GM18498 (cell line): ENCODE data around the gene TAPT1.
"Not testable (repeated sequence)": the region's sequence is repeated elsewhere in the genome, so short reads cannot be mapped to it uniquely, and the experiment has no call there.

ENCODE experiments used
- ATAC-seq: cut with Tn5 transposase; IDR thresholded peaks from one replicate; pipeline ENCODE4 v1.9.1; 2021; ENCODE audit warnings: mild to moderate bottlenecking, moderate library complexity; ENCODE audit not compliant: unreplicated experiment

The TAPT1 gene

GRCh38 chr4:16186986-16187385 lies 39.3 kb downstream of the TAPT1 start:
- no peak for ATAC-seq

- no peak for ATAC-seq
These were observed 42.7 kb downstream of the TAPT1 start for GRCh38 chr4:16183604-16184003.

DNA sequence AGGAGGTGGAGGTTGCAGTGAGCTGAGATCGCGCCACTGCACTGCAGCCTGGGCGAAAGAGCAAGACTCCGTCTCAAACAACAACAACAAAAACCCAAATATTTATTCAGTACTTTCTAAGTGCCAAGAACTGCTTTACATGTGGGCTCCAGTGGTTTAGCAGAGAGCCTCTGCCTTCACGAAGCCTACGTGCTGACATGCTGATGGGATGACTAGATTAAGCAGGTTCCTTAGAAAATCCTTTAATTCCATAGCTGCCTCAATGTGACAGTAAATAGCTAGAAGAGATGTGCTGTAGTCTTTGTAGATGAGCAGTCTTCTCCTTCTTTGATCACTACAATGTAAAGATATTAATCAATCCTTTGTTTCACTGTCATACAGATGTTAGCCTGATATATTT lies 49.6 kb downstream of the TAPT1 start:
- ATAC-seq, result no peak

GRCh38 chr4:16171831-16172230 lies 54.4 kb downstream of the TAPT1 start:
- ATAC-seq, result no peak

DNA sequence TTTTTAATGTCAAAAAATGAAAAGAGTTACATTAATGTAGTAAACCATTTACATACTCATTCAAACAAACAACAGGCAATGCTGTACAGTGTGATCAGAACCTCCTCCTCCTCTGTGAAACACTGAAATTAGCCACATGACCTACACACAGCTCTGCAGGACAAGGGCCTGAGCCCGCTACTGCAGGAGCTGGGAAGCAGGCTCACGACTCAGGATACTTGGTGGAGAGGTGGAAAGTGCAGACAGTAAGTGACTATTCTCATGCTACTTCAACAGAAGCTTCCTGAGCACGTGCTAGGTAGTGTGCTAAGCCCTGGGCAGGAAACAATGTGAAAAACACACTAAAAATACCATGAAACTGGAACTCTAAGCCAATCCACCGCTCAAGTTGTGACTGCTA lies 56.8 kb downstream of the TAPT1 start:
- ATAC-seq, result no peak

DNA sequence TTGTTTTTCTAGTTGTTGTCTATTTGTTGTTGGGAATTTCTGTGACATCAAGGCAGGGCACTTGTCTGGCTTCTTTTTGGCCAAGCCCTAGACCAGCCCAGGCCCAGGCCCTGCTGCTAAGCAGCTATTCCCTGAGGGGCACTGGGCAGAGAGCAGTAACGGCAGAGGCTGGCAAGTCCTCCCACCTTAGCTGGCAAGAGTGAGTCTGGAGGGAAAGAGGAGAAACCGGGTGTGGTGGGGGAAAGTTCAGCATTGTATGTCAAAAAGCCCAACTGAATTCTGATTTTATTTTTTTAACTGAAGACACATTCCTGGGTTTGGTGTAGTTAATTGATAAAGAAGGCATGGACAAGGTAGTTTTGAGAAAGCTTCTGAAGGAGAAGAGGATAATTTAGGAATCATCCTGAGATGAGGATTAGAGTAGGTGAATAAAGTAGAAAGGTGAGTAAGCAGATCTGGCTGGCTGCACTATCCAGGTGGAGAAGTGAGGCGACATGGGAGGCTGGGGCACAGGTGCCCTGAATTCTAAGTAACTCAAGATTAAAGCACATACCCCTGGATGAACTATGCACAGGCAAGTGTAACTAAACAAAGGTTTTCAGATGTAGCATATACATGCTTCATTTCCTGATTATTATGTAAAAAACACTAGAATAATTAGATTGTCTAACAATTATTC lies 57.4 kb downstream of the TAPT1 start:
- no peak for ATAC-seq

- no peak for ATAC-seq
These were observed 58.1 kb downstream of the TAPT1 start for GRCh38 chr4:16168144-16168543.

DNA sequence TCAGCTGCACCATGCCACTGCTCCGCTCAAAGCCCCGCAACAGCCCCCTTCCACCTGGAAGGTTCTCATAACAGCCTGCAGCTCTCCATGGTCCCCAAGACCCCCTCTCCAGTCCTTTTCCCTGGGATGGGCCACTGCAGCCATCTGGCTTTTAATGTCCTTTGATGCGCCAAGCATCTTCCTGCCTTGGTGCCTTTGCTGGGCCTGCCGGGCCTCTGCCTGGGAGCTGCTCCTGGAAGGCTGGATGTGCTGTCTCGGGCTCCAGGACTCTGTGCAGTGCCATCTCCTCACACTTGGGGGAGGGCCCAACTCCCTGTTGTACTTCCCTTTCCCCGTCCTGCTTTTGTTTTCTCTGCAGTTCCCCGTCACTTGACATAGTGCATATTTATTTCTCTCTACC lies 60.3 kb downstream of the TAPT1 start:
- ATAC-seq, result no peak

GRCh38 chr4:16162891-16163290 lies 63.4 kb downstream of the TAPT1 start:
- no peak for ATAC-seq

- no peak for ATAC-seq
These were observed 64.3 kb downstream of the TAPT1 start for GRCh38 chr4:16161851-16162408.

- ATAC-seq, result no peak
These were observed 65.8 kb downstream of the TAPT1 start for GRCh38 chr4:16160457-16160856.

DNA sequence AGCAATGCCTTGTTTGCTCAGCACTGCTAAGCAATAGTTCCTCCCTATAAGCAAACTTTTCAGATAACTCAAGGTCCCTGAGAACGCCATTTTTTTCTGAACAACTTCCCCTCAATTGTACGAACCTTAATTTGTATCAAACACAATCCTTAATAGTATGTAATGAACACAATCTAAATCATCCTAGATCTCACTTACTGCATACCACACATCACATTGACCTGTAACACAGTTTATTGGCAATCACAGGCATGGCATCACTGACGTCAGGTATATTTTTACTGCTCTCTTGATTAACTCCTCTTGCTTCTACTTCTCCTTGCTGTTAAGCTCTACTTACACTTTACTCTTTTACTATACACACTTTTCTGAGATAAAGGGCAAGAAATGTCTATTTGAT lies 67.0 kb downstream of the TAPT1 start:
- no peak for ATAC-seq

DNA sequence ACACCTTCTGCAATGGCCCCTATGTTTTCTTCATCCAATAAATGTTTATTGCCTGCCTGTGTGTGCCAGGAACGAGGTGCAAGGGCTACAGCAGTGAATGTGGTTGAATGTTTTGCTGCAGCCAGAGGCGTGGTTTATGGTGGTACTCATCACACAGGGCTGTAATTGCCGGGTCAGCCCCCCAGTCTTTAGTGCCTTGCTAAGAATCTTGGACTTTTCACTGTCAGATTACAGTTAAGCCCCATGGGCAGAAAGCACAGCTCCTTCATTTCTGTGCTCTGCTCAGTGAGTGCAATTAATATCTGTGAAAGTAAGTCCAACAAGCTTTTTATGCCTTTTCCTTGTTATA lies 67.8 kb downstream of the TAPT1 start:
- ATAC-seq, result no peak

- no peak for ATAC-seq
These were observed 68.4 kb downstream of the TAPT1 start for GRCh38 chr4:16157609-16158503.

DNA sequence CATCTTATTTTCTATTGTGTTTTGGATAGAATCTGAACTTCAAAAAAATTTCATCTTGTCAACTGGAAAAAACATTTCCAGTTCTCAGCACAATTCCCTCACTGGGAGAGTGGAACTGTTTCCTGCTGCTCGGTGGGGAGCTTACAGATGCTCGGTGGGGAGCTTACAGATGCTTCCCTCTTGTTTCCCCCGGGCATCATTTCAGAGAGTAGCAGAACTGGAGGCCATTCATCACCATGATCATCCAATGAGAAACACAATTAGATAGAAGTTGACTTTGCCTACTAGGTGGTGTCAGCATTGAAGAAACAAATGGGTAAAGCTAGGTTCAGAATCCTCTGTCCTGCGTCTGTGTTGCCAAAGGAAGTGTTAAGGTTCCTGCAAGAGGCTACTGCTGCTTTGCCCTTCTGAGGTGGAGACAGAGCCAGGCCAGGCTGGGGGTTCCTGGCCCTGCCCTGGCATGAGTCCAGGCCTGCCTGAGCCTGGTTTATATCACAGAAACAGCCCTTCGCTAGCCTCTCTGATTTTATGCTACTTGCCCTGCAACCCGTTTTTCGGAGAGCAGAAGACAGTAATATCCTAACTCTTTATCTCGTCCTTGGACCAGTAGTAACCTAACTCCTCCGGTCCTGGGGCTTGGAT lies 70.6 kb downstream of the TAPT1 start:
- no peak for ATAC-seq

GRCh38 chr4:16154451-16154850 lies 71.8 kb downstream of the TAPT1 start:
- no peak for ATAC-seq

GRCh38 chr4:16150716-16151115 lies 75.6 kb downstream of the TAPT1 start:
- ATAC-seq, result no peak

DNA sequence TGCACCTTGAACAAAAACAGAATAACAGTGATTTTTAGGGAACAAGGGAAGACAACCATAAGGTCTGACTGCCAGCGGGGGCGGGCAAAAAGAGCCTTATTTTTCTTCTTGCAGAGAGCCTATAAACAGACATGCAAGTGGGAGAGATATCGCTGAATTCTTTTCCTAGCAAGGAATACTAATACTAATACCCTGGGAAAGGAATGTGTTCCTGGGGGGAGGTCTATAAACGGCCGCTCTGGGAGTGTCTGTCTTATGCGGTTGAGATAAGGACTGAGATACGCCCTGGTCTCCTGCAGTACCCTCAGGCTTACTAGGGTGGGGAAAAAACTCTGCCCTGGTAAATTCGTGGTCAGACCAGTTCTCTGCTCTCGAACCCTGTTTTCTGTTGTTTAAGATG lies 81.4 kb downstream of the TAPT1 start:
- not testable (repeated sequence) for ATAC-seq

- no peak for ATAC-seq
These were observed 83.5 kb downstream of the TAPT1 start for GRCh38 chr4:16142598-16143310.

DNA sequence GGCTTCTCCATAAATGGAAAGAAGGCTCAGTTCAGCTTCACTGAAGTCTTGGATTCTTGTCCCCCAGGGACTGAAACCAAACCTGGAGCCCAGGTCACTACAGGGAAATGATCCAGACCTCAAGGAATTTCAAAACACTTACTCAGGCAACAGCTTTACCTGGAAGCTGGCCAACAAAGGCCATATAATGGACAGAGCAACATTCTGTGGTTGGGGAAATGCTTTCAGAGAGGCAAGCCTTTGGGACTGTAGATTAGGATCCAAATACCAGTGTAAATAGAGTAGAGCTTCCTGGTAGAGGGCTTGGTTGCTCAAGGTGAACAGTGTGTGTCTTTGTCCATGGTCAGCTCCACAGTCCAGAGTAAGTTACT lies 85.4 kb downstream of the TAPT1 start:
- no peak for ATAC-seq

DNA sequence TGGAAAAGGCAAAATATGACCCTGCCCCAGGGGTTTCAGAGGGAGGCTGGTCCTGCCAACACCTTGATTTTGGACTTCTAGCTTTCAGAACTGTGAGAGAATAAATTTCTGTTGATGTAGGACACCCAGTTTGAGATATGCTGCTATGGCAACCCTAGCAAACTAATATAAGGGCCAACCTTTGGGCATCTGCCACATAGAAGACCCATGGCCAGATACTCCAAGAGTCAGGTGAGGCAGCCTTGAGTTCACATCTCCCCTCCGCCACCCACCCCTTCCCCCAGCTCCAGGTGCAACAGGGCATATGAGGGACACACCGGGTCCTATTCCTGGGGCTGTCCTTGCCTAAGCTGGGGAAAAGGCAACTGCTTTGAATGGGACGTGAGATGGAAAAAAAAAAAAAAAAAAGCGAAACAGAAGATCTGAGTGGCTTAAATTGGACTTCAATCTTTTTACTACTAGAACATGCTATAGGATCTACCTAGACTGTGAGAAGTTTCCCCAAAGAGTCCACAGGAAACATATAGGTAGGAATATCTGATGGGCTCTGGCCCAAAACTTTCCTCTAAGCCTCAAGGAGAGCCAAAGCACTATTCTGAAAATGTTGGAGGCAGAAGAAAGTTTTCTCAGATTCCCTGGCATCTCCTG lies 85.9 kb downstream of the TAPT1 start:
- ATAC-seq, result no peak
